Measurements from ENCODE around the gene MED12. TPM values are rescaled to one million over a fixed set of nuclear protein-coding genes. Genes with fewer than 3 reads are reported as not detected.

The MED12 gene
- total RNA-seq, 2 donors from 2014 or later: 29.4 to 82.3 TPM

- Histone ChIP-seq H3K9me3 (no peaks in the 10 kb centered on the region), H3K4me1 (replicated peaks) (no peaks in the 10 kb centered on the region), H3K27me3 (replicated peaks; ENCODE audit: insufficient read depth) (no peaks in the 10 kb centered on the region), H3K27ac (no peak overlapping the region), H3K36me3 (no peaks in the 10 kb centered on the region), H3K4me3 (no peak overlapping the region)
- TF ChIP-seq POLR2A (IDR thresholded peaks at IDR 0.05) (no peak), POLR2AphosphoS5 (IDR thresholded peaks at IDR 0.05) (no peak)
- TF ChIP-seq, protein P1, sequence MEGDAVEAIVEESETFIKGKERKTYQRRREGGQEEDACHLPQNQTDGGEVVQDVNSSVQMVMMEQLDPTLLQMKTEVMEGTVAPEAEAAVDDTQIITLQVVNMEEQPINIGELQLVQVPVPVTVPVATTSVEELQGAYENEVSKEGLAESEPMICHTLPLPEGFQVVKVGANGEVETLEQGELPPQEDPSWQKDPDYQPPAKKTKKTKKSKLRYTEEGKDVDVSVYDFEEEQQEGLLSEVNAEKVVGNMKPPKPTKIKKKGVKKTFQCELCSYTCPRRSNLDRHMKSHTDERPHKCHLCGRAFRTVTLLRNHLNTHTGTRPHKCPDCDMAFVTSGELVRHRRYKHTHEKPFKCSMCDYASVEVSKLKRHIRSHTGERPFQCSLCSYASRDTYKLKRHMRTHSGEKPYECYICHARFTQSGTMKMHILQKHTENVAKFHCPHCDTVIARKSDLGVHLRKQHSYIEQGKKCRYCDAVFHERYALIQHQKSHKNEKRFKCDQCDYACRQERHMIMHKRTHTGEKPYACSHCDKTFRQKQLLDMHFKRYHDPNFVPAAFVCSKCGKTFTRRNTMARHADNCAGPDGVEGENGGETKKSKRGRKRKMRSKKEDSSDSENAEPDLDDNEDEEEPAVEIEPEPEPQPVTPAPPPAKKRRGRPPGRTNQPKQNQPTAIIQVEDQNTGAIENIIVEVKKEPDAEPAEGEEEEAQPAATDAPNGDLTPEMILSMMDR (IDR thresholded peaks at IDR 0.05): no peak
- intact Hi-C loops (cut with DNase I): no loop called here
- WGBS: 72% methylated on average over 6 of the region's 6 CpGs
- DNase-seq (ENCODE audit: low spot score): no peak
These were observed 40.2 kb downstream of the MED12 start for GRCh38 chrX:71158603-71159002.

DNA sequence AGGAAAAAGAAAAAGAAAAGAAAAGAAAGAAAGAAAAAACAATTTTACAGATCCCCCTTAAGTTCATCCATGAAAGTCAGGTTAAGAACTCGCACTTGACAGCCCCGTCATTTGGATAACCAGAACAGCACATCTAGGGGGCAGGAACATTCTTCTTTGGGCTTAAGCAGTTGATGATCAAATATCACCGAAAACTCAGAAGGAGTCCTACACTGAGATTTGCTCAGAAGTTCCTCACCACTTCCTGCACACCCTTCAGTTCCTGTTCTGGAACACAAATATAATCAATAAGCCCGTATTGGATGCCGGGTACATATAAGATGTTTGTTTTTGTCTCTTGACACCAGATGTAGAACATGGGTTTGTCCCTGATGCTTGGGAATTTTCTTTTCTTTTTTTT is 40.9 kb downstream of the MED12 start:
- Histone ChIP-seq H3K27me3 (replicated peaks; ENCODE audit: insufficient read depth) (no peaks in the 10 kb centered on the region), H3K4me1 (replicated peaks) (no peaks in the 10 kb centered on the region), H3K4me3 (no peak overlapping the region), H3K36me3 (no peaks in the 10 kb centered on the region), H3K9me3 (no peaks in the 10 kb centered on the region), H3K27ac (no peak overlapping the region)
- intact Hi-C loops (cut with DNase I): no loop called here
- WGBS: 92% methylated on average over 5 of the region's 5 CpGs
- TF ChIP-seq, protein P1 (IDR thresholded peaks at IDR 0.05): no peak
- no peak for TF ChIP-seq POLR2AphosphoS5 (IDR thresholded peaks at IDR 0.05)
- no peak for TF ChIP-seq POLR2A (IDR thresholded peaks at IDR 0.05)
- no peak for DNase-seq (ENCODE audit: low spot score)

DNA sequence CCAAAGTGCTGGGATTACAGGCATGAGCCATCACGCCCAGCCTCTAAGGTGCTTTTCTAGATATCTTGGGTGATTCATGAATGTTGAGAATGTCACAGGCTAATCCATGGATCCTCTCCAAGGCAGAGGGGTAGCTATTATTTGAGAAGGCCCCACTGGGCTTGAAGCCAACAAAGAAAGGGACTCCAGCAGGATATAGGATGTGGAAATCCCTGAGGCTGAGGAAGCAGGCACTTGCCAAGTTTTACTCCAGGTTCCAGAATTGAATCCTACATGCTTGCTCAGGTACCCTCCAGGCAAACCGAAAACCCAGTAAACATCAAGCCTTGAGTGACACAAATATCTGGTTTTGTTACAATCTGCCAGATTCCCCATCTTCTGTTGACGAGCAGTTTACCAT is 42.1 kb downstream of the MED12 start:
- Histone ChIP-seq H3K27me3 (replicated peaks; ENCODE audit: insufficient read depth) (no peaks in the 10 kb centered on the region), H3K36me3 (no peaks in the 10 kb centered on the region), H3K27ac (no peak overlapping the region), H3K4me1 (replicated peaks) (no peaks in the 10 kb centered on the region), H3K9me3 (no peaks in the 10 kb centered on the region), H3K4me3 (no peak overlapping the region)
- WGBS: 65% methylated on average over 3 of the region's 3 CpGs
- intact Hi-C loops (cut with DNase I): no loop called here
- TF ChIP-seq POLR2A (IDR thresholded peaks at IDR 0.05): no peak
- TF ChIP-seq POLR2AphosphoS5 (IDR thresholded peaks at IDR 0.05): no peak
- TF ChIP-seq, protein P1 (IDR thresholded peaks at IDR 0.05): no peak
- no peak for DNase-seq (ENCODE audit: low spot score)

DNA sequence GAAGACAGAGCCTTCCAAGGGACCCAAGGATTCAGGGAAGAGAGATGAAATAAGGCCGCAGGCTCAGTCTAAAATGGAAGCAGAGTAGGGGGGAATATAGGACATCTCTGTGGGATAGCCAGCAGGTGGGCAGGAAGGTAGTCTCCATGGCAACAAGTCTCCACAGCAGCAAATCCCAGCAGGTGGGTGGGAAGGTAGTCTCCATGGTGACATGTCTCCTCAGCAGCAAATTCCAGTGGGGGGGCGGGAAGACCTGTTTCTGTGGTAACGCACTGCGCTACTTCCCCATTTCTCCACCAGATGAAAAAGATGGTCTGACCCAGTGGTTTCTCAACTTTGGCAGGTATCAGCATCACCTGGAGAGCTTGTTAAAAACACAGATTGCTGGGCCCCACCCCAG is 44.6 kb downstream of the MED12 start:
- no peak for DNase-seq (ENCODE audit: low spot score)
- TF ChIP-seq, protein P1 (IDR thresholded peaks at IDR 0.05): no peak
- TF ChIP-seq POLR2AphosphoS5 (IDR thresholded peaks at IDR 0.05): no peak
- no peak for TF ChIP-seq POLR2A (IDR thresholded peaks at IDR 0.05)
- intact Hi-C loops (cut with DNase I): no loop called here
- H3K4me3 ChIP-seq: no peak overlapping the region
- no peaks in the 10 kb centered on the region for H3K4me1 ChIP-seq (replicated peaks)
- H3K9me3 ChIP-seq: no peaks in the 10 kb centered on the region
- no peak overlapping the region for H3K27ac ChIP-seq
- no peaks in the 10 kb centered on the region for H3K36me3 ChIP-seq
- WGBS: 94% methylated on average over 3 of the region's 4 CpGs
- H3K27me3 ChIP-seq (replicated peaks; ENCODE audit: insufficient read depth): no peaks in the 10 kb centered on the region

- H3K27me3 ChIP-seq (replicated peaks; ENCODE audit: insufficient read depth): no peaks in the 10 kb centered on the region
- intact Hi-C loops (cut with DNase I): no loop called here
- no peak overlapping the region for H3K27ac ChIP-seq
- H3K9me3 ChIP-seq: no peaks in the 10 kb centered on the region
- H3K4me3 ChIP-seq: no peak overlapping the region
- no peak for DNase-seq (ENCODE audit: low spot score)
- 80% methylated on average over 11 of the region's 12 CpGs for WGBS
- H3K36me3 ChIP-seq: no peaks in the 10 kb centered on the region
- no peaks in the 10 kb centered on the region for H3K4me1 ChIP-seq (replicated peaks)
- TF ChIP-seq, protein P1 (IDR thresholded peaks at IDR 0.05): no peak
- TF ChIP-seq POLR2A (IDR thresholded peaks at IDR 0.05) (no peak), POLR2AphosphoS5 (IDR thresholded peaks at IDR 0.05) (no peak)
These were observed 45.7 kb downstream of the MED12 start for GRCh38 chrX:71164071-71164470.
